HG02763 (cell line): Measurements from ENCODE around the gene MARK3.
A peak's percentile ranks its signal among the peaks of the same experiment; 100 is the strongest.

ENCODE experiments used
- ATAC-seq: cut with Tn5 transposase; IDR thresholded peaks from one replicate; pipeline ENCODE4 v1.9.1; 2021; ENCODE audit warnings: mild to moderate bottlenecking, moderate library complexity; ENCODE audit not compliant: unreplicated experiment

Gene MARK3

GRCh38 chr14:103366741-103367140 is 18.5 kb upstream of the MARK3 start:
- ATAC-seq: no peak

- ATAC-seq: no peak
Observed at GRCh38 chr14:103367995-103368394, 17.2 kb upstream of the MARK3 start.

- no peak for ATAC-seq
Observed at GRCh38 chr14:103370087-103370486, 15.1 kb upstream of the MARK3 start.

- no peak for ATAC-seq
Observed at GRCh38 chr14:103372017-103372416, 13.2 kb upstream of the MARK3 start.

GRCh38 chr14:103372552-103373304 is 12.5 kb upstream of the MARK3 start:
- no peak for ATAC-seq

GRCh38 chr14:103374121-103374520 is 11.1 kb upstream of the MARK3 start:
- ATAC-seq: no peak

- ATAC-seq: no peak
Observed at GRCh38 chr14:103377522-103378037, 7.6 kb upstream of the MARK3 start.

GRCh38 chr14:103378038-103378854 is 7.0 kb upstream of the MARK3 start:
- ATAC-seq: no peak

- no peak for ATAC-seq
Observed at GRCh38 chr14:103380719-103381377, 4.4 kb upstream of the MARK3 start.

GRCh38 chr14:103382376-103382775 is 2.8 kb upstream of the MARK3 start:
- ATAC-seq: no peak

- ATAC-seq: no peak
Observed at GRCh38 chr14:103384450-103385151, 614 bp upstream of the MARK3 start.

- ATAC-seq: peak; percentile 3
Observed at GRCh38 chr14:103385929-103386712, 906 bp downstream of the MARK3 start.

- no peak for ATAC-seq
Observed at GRCh38 chr14:103386713-103387329, 1.6 kb downstream of the MARK3 start.

- ATAC-seq: no peak
Observed at GRCh38 chr14:103388664-103389063, 3.4 kb downstream of the MARK3 start.

GRCh38 chr14:103390605-103391004 is 5.4 kb downstream of the MARK3 start:
- ATAC-seq: no peak

- ATAC-seq: no peak
Observed at GRCh38 chr14:103391048-103391447, 5.8 kb downstream of the MARK3 start.

- no peak for ATAC-seq
Observed at GRCh38 chr14:103392106-103392505, 6.9 kb downstream of the MARK3 start.

- no peak for ATAC-seq
Observed at GRCh38 chr14:103392572-103392971, 7.4 kb downstream of the MARK3 start.

GRCh38 chr14:103393070-103393469 is 7.9 kb downstream of the MARK3 start:
- ATAC-seq: no peak
